Endodermal cell (in vitro differentiated cells): Measurements from ENCODE around the gene SART1. TPM values are rescaled to one million over a fixed set of nuclear protein-coding genes. Genes with fewer than 3 reads are reported as not detected.

Experiments used
- DNase-seq: peaks from one replicate; pipeline ENCODE4 v3.0.0-alpha.2; 2017
- H3K27ac ChIP-seq: 2 replicates; pipeline ENCODE4 v1.5.1; 2013; ENCODE audit warnings: mild to moderate bottlenecking, low read depth, low read length, moderate library complexity
- H3K27me3 ChIP-seq: 2 replicates; pipeline ENCODE4 v1.6.1; 2013; ENCODE audit warnings: mild to moderate bottlenecking, low read length, moderate library complexity; ENCODE audit not compliant: insufficient read depth, control insufficient read depth, poor library complexity, severe bottlenecking
- H3K36me3 ChIP-seq: 2 replicates; pipeline ENCODE4 v1.7.0; 2013; ENCODE audit warnings: mild to moderate bottlenecking, low read length, moderate library complexity; ENCODE audit not compliant: control insufficient read depth, insufficient read depth
- H3K4me1 ChIP-seq: one replicate; pipeline ENCODE4 v1.7.0; 2013; ENCODE audit warnings: low read length; ENCODE audit not compliant: control insufficient read depth, insufficient read depth
- H3K4me3 ChIP-seq: 2 replicates; pipeline ENCODE4 v1.5.1; 2013; ENCODE audit warnings: mild to moderate bottlenecking, low read length, moderate library complexity
- H3K9ac ChIP-seq: 2 replicates; pipeline ENCODE4 v1.6.1; 2013; ENCODE audit warnings: mild to moderate bottlenecking, low read length, moderate library complexity; ENCODE audit not compliant: poor library complexity, severe bottlenecking; ENCODE audit errors: extremely low read depth
- H3K9me3 ChIP-seq: 2 replicates; pipeline ENCODE4 v1.6.1; 2013; ENCODE audit warnings: mild to moderate bottlenecking, low read length, moderate library complexity; ENCODE audit not compliant: control insufficient read depth
- H3K27ac Mint-ChIP-seq: 2 replicates; pipeline ENCODE4 v1.8.0; 2020; ENCODE audit warnings: mixed read lengths
- H3K27me3 Mint-ChIP-seq: 2 replicates; pipeline ENCODE4 v1.8.0; 2021; ENCODE audit warnings: mild to moderate bottlenecking, mixed read lengths; ENCODE audit not compliant: insufficient read depth
- H3K36me3 Mint-ChIP-seq: 2 replicates; pipeline ENCODE4 v1.8.0; 2020; ENCODE audit warnings: low read depth, mixed read lengths
- H3K4me1 Mint-ChIP-seq: 2 replicates; pipeline ENCODE4 v1.8.0; 2020; ENCODE audit warnings: mixed read lengths
- H3K4me3 Mint-ChIP-seq: 2 replicates; pipeline ENCODE4 v1.8.0; 2020; ENCODE audit warnings: mild to moderate bottlenecking, moderate library complexity, mixed read lengths
- H3K9me3 Mint-ChIP-seq: 2 replicates; pipeline ENCODE4 v1.8.0; 2020; ENCODE audit warnings: mild to moderate bottlenecking, mixed read lengths
- WGBS, 2 experiments: methylation state at CpG; one replicate each; pipeline versions ENCODE4 v1.1.5 to v1.1.7; 2013; ENCODE audit warnings: missing lambda C conversion rate in 2 of 2, mixed read lengths in 1 of 2; ENCODE audit not compliant: insufficient coverage in 1 of 2, insufficient read length in 1 of 2; 5-methylcytosine and 5-hydroxymethylcytosine counted together
- total RNA-seq, 2 donors: library from RNA; stranded (reverse); fragmentation: NEBNext Ultra II Directional in 1 of 2; extraction: Animal tissue kit (Norgen Biotek cat#: 25700) in 1 of 2; gene quantifications; 2 replicates in 1 of 2; 3 replicates in 1 of 2; pipeline ENCODE4 v1.2.1, GENCODE V29; 2021
- TF ChIP-seq, protein P1 (sequence below): fragments of 200-600 bp; sonication (generic); conservative IDR thresholded peaks from 2 replicates; pipeline ENCODE4 v1.5.0; 2021; ENCODE audit warnings: antibody characterized with exemption, mild to moderate bottlenecking

The SART1 gene
- total RNA-seq, 2 donors from 2014 or later, result 50.6 to 52.0 TPM

DNA sequence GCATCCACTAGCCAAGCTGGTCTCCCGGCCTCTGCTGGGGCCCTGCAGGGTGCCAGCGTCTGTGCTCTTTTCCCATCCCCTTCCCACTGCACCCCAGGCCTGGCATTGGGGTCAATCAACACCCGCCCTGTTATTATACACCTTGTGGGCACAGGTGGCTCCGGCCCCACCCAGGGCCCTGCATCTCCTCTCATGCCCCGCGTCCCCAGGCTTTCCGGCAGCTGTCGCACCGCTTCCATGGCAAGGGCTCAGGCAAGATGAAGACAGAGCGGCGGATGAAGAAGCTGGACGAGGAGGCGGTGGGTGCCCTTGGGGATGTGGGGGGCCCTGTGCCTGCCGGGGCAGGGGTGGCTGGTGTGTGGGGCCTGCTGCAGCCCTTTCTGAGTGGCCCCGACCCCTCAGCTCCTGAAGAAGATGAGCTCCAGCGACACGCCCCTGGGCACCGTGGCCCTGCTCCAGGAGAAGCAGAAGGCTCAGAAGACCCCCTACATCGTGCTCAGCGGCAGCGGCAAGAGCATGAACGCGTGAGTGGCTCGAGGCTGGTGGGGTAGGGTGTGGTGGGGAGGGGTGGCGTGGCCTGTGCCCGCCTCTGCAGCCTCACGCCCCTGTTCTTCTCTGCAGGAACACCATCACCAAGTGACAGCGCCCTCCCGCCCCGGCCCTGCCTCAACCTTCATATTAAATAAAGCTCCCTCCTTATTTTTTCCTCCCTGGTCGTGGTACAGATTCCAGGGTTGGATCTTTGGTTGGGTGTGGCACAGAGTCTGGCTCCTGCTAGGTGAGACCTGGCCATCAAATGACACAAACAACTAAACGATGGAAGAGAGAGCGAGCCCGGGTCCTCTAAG lies 17.1 kb downstream of the SART1 start:
- H3K27me3 Mint-ChIP-seq, result no peaks in the 10 kb centered on the region
- Histone ChIP-seq H3K4me3 (no peak overlapping the region), H3K4me1 (no peaks in the 10 kb centered on the region), H3K36me3 (peaks cover 3% of the 10 kb centered on the region), H3K27ac (no peak overlapping the region), H3K27me3 (no peaks in the 10 kb centered on the region), H3K9me3 (no peaks in the 10 kb centered on the region), H3K9ac (no peak overlapping the region)
- H3K36me3 Mint-ChIP-seq, result peaks cover 40% of the 10 kb centered on the region
- H3K4me1 Mint-ChIP-seq, result peaks cover 5% of the 10 kb centered on the region
- TF ChIP-seq, protein P1, sequence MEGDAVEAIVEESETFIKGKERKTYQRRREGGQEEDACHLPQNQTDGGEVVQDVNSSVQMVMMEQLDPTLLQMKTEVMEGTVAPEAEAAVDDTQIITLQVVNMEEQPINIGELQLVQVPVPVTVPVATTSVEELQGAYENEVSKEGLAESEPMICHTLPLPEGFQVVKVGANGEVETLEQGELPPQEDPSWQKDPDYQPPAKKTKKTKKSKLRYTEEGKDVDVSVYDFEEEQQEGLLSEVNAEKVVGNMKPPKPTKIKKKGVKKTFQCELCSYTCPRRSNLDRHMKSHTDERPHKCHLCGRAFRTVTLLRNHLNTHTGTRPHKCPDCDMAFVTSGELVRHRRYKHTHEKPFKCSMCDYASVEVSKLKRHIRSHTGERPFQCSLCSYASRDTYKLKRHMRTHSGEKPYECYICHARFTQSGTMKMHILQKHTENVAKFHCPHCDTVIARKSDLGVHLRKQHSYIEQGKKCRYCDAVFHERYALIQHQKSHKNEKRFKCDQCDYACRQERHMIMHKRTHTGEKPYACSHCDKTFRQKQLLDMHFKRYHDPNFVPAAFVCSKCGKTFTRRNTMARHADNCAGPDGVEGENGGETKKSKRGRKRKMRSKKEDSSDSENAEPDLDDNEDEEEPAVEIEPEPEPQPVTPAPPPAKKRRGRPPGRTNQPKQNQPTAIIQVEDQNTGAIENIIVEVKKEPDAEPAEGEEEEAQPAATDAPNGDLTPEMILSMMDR, result no peak
- no peak overlapping the region for H3K4me3 Mint-ChIP-seq
- DNase-seq, result no peak
- 97% methylated on average over 10 to 33 of the region's 34 CpGs for WGBS, 2 experiments
- H3K9me3 Mint-ChIP-seq, result no peaks in the 10 kb centered on the region
- no peak overlapping the region for H3K27ac Mint-ChIP-seq

DNA sequence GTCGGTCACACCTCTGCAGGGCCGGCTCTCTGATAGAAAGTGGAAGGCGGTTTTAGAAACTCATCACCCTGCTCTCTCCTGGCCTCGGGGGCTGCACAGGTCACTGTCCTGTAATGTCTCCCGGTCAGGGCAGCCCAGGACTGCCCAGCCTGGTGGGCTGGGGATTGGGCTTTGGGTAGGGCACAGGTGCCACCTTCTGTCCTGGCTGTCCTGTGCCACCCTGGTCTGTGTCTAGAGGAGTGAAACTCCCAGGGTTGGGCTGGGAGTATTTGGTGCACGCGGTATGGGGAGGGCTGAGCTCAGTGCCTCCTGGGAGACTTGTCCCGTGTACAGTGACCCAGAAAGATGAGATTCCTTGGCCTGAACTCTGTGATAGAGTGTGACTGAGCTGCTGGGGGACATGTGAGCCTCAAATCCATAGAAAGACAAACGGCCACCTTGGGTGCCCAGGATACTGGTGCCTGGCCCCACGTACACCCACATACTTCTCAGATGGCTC lies 17.8 kb downstream of the SART1 start:
- Mint-ChIP-seq H3K4me3 (no peak overlapping the region), H3K4me1 (peaks cover 5% of the 10 kb centered on the region), H3K27me3 (no peaks in the 10 kb centered on the region), H3K27ac (no peak overlapping the region), H3K9me3 (no peaks in the 10 kb centered on the region), H3K36me3 (peaks cover 35% of the 10 kb centered on the region)
- no peaks in the 10 kb centered on the region for H3K27me3 ChIP-seq
- TF ChIP-seq, protein P1, result no peak
- H3K9ac ChIP-seq, result no peak overlapping the region
- 96% methylated on average over 4 to 10 of the region's 10 CpGs for WGBS, 2 experiments
- no peaks in the 10 kb centered on the region for H3K36me3 ChIP-seq
- H3K4me1 ChIP-seq, result no peaks in the 10 kb centered on the region
- DNase-seq, result no peak
- no peak overlapping the region for H3K4me3 ChIP-seq
- H3K9me3 ChIP-seq, result no peaks in the 10 kb centered on the region
- no peak overlapping the region for H3K27ac ChIP-seq

DNA sequence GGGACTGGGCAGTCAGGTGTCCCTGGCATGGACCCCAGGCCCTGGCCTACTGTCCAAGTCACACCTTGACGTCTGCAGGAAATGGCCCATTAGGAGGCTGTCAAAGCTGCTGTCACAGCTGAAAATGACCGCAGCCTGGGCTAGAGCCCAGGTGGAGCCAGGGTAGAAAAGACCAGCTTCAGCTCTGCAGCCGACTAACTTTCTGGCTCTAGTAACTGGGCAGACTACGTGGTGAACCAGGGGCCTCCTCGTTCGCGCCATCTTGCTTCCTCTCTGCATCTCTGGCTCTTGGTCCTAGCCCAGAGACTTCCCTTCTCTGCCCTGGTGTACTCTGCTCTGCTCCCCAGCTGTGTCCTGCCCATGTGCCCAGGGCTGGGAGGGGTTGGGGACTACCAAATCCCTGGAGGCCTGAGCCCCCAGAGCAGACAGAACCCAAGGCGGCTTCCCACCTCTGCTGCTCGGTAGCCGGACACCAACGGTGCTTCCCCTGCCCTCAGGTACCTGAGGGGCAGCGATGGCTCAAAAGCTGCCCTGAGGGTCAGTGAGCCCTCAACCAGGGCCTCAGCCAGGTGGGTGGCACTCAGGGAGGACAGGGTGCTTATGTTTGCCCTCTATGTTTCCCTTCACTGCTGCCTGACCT lies 19.7 kb downstream of the SART1 start:
- Mint-ChIP-seq H3K9me3 (no peaks in the 10 kb centered on the region), H3K4me3 (no peak overlapping the region), H3K4me1 (no peaks in the 10 kb centered on the region), H3K27ac (no peak overlapping the region), H3K36me3 (peaks cover 26% of the 10 kb centered on the region), H3K27me3 (no peaks in the 10 kb centered on the region)
- Histone ChIP-seq H3K9ac (no peak overlapping the region), H3K9me3 (no peaks in the 10 kb centered on the region), H3K4me3 (no peak overlapping the region), H3K36me3 (no peaks in the 10 kb centered on the region), H3K27me3 (no peaks in the 10 kb centered on the region), H3K27ac (no peak overlapping the region), H3K4me1 (no peaks in the 10 kb centered on the region)
- no peak for DNase-seq
- WGBS, 2 experiments, result 92 to 96% methylated on average over 11 to 12 of the region's 12 CpGs
- TF ChIP-seq, protein P1, result no peak
